H9 (cell line): Measurements from ENCODE around the gene PHOX2A. TPM values are rescaled to one million over a fixed set of nuclear protein-coding genes. Genes with fewer than 3 reads are reported as not detected.
A peak's percentile ranks its signal among the peaks of the same experiment; 100 is the strongest.

Experiments
- DNase-seq: peaks from one replicate; pipeline ENCODE4 v3.0.0-alpha.2; 2017
- H2AFZ ChIP-seq: one replicate; pipeline ENCODE4 v1.6.1; 2013; ENCODE audit warnings: mild to moderate bottlenecking, low read length, control low read depth, moderate library complexity
- H2AK5ac ChIP-seq: 2 replicates; pipeline ENCODE4 v1.6.1; 2013; ENCODE audit warnings: low read length, control low read depth, mixed read lengths; ENCODE audit not compliant: insufficient read length
- H2BK120ac ChIP-seq: one replicate; pipeline ENCODE4 v1.6.1; 2013; ENCODE audit warnings: low read depth, mild to moderate bottlenecking, low read length, control low read depth, inconsistent platforms; ENCODE audit not compliant: poor library complexity, severe bottlenecking
- H2BK12ac ChIP-seq: 2 replicates; pipeline ENCODE4 v1.6.1; 2013; ENCODE audit warnings: low read length, control low read depth, mixed read lengths, low read depth; ENCODE audit not compliant: insufficient read length
- H2BK15ac ChIP-seq: 2 replicates; pipeline ENCODE4 v1.6.1; 2013; ENCODE audit warnings: low read depth, low read length, control low read depth
- H2BK20ac ChIP-seq: one replicate; pipeline ENCODE4 v1.6.1; 2013; ENCODE audit warnings: low read depth, mild to moderate bottlenecking, low read length, control low read depth, inconsistent platforms; ENCODE audit not compliant: poor library complexity, severe bottlenecking
- H2BK5ac ChIP-seq: 2 replicates; pipeline ENCODE4 v1.6.1; 2013; ENCODE audit warnings: low read length, control low read depth, mixed read lengths; ENCODE audit not compliant: insufficient read length
- H3K14ac ChIP-seq: 2 replicates; pipeline ENCODE4 v1.6.1; 2013; ENCODE audit warnings: low read length, control low read depth; ENCODE audit not compliant: insufficient read depth
- H3K18ac ChIP-seq: 2 replicates; pipeline ENCODE4 v1.6.1; 2013; ENCODE audit warnings: low read depth, mild to moderate bottlenecking, mixed read lengths, low read length, control low read depth; ENCODE audit not compliant: insufficient read length
- H3K23ac ChIP-seq: 2 replicates; pipeline ENCODE4 v1.6.1; 2013; ENCODE audit warnings: low read length, control low read depth, mixed read lengths, low read depth; ENCODE audit not compliant: insufficient read length
- H3K23me2 ChIP-seq: 2 replicates; pipeline ENCODE4 v1.6.1; 2013; ENCODE audit warnings: low read depth, mild to moderate bottlenecking, mixed read lengths, low read length, control low read depth; ENCODE audit not compliant: insufficient read length, poor library complexity, severe bottlenecking
- H3K27ac ChIP-seq: 2 replicates; pipeline ENCODE4 v1.5.1; 2013; ENCODE audit warnings: low read length, control low read depth, mixed read lengths, low read depth; ENCODE audit not compliant: insufficient read length
- H3K27me3 ChIP-seq: 2 replicates; pipeline ENCODE4 v1.6.1; 2013; ENCODE audit warnings: low read length, control low read depth, inconsistent platforms; ENCODE audit not compliant: insufficient read depth
- H3K4ac ChIP-seq: 2 replicates; pipeline ENCODE4 v1.6.1; 2013; ENCODE audit warnings: low read depth, mild to moderate bottlenecking, control low read depth, inconsistent platforms, low read length, moderate library complexity
- H3K4me1 ChIP-seq: 2 replicates; pipeline ENCODE4 v1.6.1; 2013; ENCODE audit warnings: low read length, control low read depth, inconsistent platforms; ENCODE audit not compliant: insufficient read depth
- H3K4me2 ChIP-seq: 2 replicates; pipeline ENCODE4 v1.6.1; 2013; ENCODE audit warnings: low read length, control low read depth, mixed read lengths; ENCODE audit not compliant: insufficient read length, insufficient read depth
- H3K56ac ChIP-seq: 2 replicates; pipeline ENCODE4 v1.6.1; 2013; ENCODE audit warnings: low read depth, mild to moderate bottlenecking, mixed read lengths, low read length, control low read depth; ENCODE audit not compliant: insufficient read length
- H3K79me1 ChIP-seq: 2 replicates; pipeline ENCODE4 v1.6.1; 2013; ENCODE audit warnings: low read depth, mild to moderate bottlenecking, moderate library complexity, low read length, control low read depth, inconsistent platforms; ENCODE audit not compliant: insufficient read depth, poor library complexity, severe bottlenecking
- H3K79me2 ChIP-seq: 2 replicates; pipeline ENCODE4 v1.6.1; 2013; ENCODE audit warnings: low read length, control low read depth, inconsistent platforms; ENCODE audit not compliant: insufficient read depth
- H3K9ac ChIP-seq: 2 replicates; pipeline ENCODE4 v1.6.1; 2013; ENCODE audit warnings: low read length, control low read depth, mixed read lengths; ENCODE audit not compliant: insufficient read length; ENCODE audit errors: extremely low read depth
- H3K9me3 ChIP-seq: one replicate; pipeline ENCODE4 v1.6.1; 2013; ENCODE audit warnings: low read depth, low read length, inconsistent platforms; ENCODE audit not compliant: control insufficient read depth
- H3T11ph ChIP-seq: one replicate; pipeline ENCODE4 v1.6.1; 2013; ENCODE audit warnings: mild to moderate bottlenecking, low read length, control low read depth, inconsistent platforms
- H4K20me1 ChIP-seq: one replicate; pipeline ENCODE4 v1.6.1; 2013; ENCODE audit not compliant: control insufficient read depth, insufficient read length, insufficient read depth
- H4K5ac ChIP-seq: 2 replicates; pipeline ENCODE4 v1.6.1; 2013; ENCODE audit warnings: low read depth, mild to moderate bottlenecking, mixed read lengths, low read length, control low read depth; ENCODE audit not compliant: insufficient read length
- H4K8ac ChIP-seq: replicated peaks from 2 replicates; pipeline ENCODE4 v1.6.1; 2013; ENCODE audit warnings: low read length, control low read depth, mixed read lengths, low read depth; ENCODE audit not compliant: insufficient read length
- H4K91ac ChIP-seq: 2 replicates; pipeline ENCODE4 v1.6.1; 2013; ENCODE audit warnings: low read depth, mild to moderate bottlenecking, moderate library complexity, mixed read lengths, low read length, control low read depth; ENCODE audit not compliant: insufficient read length
- H3K27ac Mint-ChIP-seq, 3 experiments: 2 replicates in 2 of 3; 3 replicates in 1 of 3; pipeline ENCODE4 v1.8.0; 2020 to 2021; ENCODE audit warnings: mixed read lengths in 3 of 3, mild to moderate bottlenecking in 1 of 3, moderate library complexity in 1 of 3
- H3K27me3 Mint-ChIP-seq: 2 replicates; pipeline ENCODE4 v1.8.0; 2021; ENCODE audit warnings: low read depth, mild to moderate bottlenecking, moderate library complexity, mixed read lengths
- H3K36me3 Mint-ChIP-seq, 3 experiments: 2 replicates in 2 of 3; 3 replicates in 1 of 3; pipeline ENCODE4 v1.8.0; 2020 to 2021; ENCODE audit warnings: low read depth in 3 of 3, mixed read lengths in 3 of 3; ENCODE audit not compliant: insufficient read depth in 1 of 3
- H3K4me1 Mint-ChIP-seq, 2 experiments: 2 replicates each; pipeline ENCODE4 v1.8.0; 2020; ENCODE audit warnings: mixed read lengths in 2 of 2
- H3K4me3 Mint-ChIP-seq, 2 experiments: 2 replicates in 1 of 2; 3 replicates in 1 of 2; pipeline ENCODE4 v1.8.0; 2020 to 2021; ENCODE audit warnings: mild to moderate bottlenecking in 2 of 2, mixed read lengths in 2 of 2, moderate library complexity in 1 of 2
- H3K9me3 Mint-ChIP-seq, 2 experiments: 2 replicates in 1 of 2; 3 replicates in 1 of 2; pipeline ENCODE4 v1.8.0; 2020; ENCODE audit warnings: mild to moderate bottlenecking in 2 of 2, mixed read lengths in 2 of 2, moderate library complexity in 1 of 2
- WGBS: extraction: QIAGEN DNeasy Blood & Tissue Kit; methylation state at CpG from one replicate; pipeline ENCODE4 v1.1.7; 2013; ENCODE audit warnings: missing lambda C conversion rate, low lambda C conversion rate, mixed read lengths; ENCODE audit not compliant: insufficient read length; ENCODE audit errors: extremely low coverage; 5-methylcytosine and 5-hydroxymethylcytosine counted together
- total RNA-seq: library from RNA; stranded (reverse); gene quantifications from 2 replicates; pipeline ENCODE4 v1.2.1, GENCODE V29; 2021
- TF ChIP-seq, protein P1 (sequence below): fragments of 200-600 bp; sonication (generic); conservative IDR thresholded peaks from 3 replicates; pipeline ENCODE4 v1.8.0; 2021; ENCODE audit warnings: antibody characterized with exemption, mild to moderate bottlenecking

Gene PHOX2A
- total RNA-seq, 1 experiment from 2014 or later = 1.4 TPM

DNA sequence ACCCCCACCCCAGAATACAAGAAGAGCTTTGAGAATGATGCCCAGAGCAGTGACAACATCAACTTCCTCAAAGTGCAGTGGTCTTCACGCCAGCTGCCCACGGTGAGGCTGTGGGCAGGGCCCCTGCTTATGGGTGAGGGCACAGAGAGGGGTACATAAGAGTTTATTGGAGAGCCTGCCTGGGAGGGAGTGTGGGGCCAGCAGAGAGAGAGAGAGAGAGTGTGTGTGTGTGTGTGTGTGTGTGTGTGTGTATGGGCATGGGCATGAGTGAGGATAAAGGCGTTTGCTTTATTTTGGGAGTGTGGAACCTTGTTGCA, 9.5 kb downstream of the PHOX2A start:
- Histone ChIP-seq H3K27ac (no peak overlapping the region), H3K79me1 (no peaks in the 10 kb centered on the region), H3K56ac (no peak overlapping the region), H4K8ac (no peak overlapping the region), H2BK120ac (no peak overlapping the region), H2BK20ac (no peak overlapping the region), H4K91ac (no peak overlapping the region), H3K18ac (no peak overlapping the region), H2AFZ (no peak overlapping the region), H3T11ph (no peak overlapping the region), H3K14ac (no peak overlapping the region), H2BK15ac (no peak overlapping the region), H3K27me3 (peaks cover 7% of the 10 kb centered on the region; the same call in 1 of the 2 replicates), H3K23me2 (peaks cover 9% of the 10 kb centered on the region), H3K9ac (no peak overlapping the region), H2BK12ac (no peak overlapping the region), H2BK5ac (no peak overlapping the region), H2AK5ac (no peak overlapping the region), H3K4ac (no peak overlapping the region), H3K9me3 (no peaks in the 10 kb centered on the region), H3K4me2 (no peak overlapping the region), H4K5ac (no peak overlapping the region), H3K79me2 (no peaks in the 10 kb centered on the region), H4K20me1 (peaks cover 2% of the 10 kb centered on the region), H3K4me1 (peaks cover 3% of the 10 kb centered on the region; the same call in 1 of the 2 replicates), H3K23ac (no peak overlapping the region)
- Mint-ChIP-seq H3K27me3 (peaks cover 2% of the 10 kb centered on the region), H3K4me3 (no peak overlapping the region), H3K4me1 (peaks cover 16 to 18% of the 10 kb centered on the region in 2 experiments), H3K27ac (peak overlapping the region in 1 of 3 experiments; percentile 37; a peak in 1 of 7 replicates), H3K9me3 (no peaks in the 10 kb centered on the region), H3K36me3 (peaks cover 34 to 84% (median 69%) of the 10 kb centered on the region in 3 experiments; a peak in 6 of 7 replicates)
- no CpG with 5 or more reads among the region's 3 CpGs for WGBS
- no peak for DNase-seq
- TF ChIP-seq, protein P1, sequence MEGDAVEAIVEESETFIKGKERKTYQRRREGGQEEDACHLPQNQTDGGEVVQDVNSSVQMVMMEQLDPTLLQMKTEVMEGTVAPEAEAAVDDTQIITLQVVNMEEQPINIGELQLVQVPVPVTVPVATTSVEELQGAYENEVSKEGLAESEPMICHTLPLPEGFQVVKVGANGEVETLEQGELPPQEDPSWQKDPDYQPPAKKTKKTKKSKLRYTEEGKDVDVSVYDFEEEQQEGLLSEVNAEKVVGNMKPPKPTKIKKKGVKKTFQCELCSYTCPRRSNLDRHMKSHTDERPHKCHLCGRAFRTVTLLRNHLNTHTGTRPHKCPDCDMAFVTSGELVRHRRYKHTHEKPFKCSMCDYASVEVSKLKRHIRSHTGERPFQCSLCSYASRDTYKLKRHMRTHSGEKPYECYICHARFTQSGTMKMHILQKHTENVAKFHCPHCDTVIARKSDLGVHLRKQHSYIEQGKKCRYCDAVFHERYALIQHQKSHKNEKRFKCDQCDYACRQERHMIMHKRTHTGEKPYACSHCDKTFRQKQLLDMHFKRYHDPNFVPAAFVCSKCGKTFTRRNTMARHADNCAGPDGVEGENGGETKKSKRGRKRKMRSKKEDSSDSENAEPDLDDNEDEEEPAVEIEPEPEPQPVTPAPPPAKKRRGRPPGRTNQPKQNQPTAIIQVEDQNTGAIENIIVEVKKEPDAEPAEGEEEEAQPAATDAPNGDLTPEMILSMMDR = no peak
